ENCODE data around the gene FLT4.

FLT4 gene

DNA sequence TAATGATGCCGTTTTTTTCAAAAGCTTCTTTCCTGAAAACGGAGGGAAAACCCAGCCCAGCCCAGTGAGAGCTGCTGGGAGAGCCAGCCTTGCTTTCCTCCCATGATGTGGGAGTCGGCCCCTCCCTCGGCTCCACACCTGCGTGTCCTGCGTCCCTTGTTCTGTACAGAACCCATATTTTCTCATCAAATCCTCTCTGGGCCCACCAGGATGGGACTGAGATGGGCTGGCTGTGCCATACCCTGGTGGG, 8.9 kb downstream of the FLT4 start:
- H3K27me3 ChIP-seq (ENCODE audit: insufficient read depth, insufficient read length): no peaks in the 10 kb centered on the region
- H3K4me1 ChIP-seq (ENCODE audit: insufficient read depth, insufficient read length): peaks cover 10% of the 10 kb centered on the region
- H3K9me3 ChIP-seq (ENCODE audit: insufficient read depth, low read length): no peaks in the 10 kb centered on the region
- TF ChIP-seq YY1 (IDR thresholded peaks at IDR 0.05; ENCODE audit: insufficient read depth, insufficient read length): no peak
- TF ChIP-seq ZNF274 (IDR thresholded peaks at IDR 0.05; ENCODE audit: low read depth, low read length): no peak
- no peak for TF ChIP-seq SUZ12 (IDR thresholded peaks at IDR 0.05; ENCODE audit: extremely low read depth, insufficient read depth, insufficient read length)
- H3K9ac ChIP-seq (ENCODE audit: insufficient read length, low read depth): no peak overlapping the region
- no peak overlapping the region for H3K4me3 ChIP-seq (ENCODE audit: insufficient read length, low read depth)
- DNase-seq (ENCODE audit: low read depth, low spot score): no peak
- H3K36me3 ChIP-seq (ENCODE audit: insufficient read depth, insufficient read length, low read length): no peaks in the 10 kb centered on the region

GRCh38 chr5:180639741-180640610, 9.4 kb downstream of the FLT4 start:
- DNase-seq (ENCODE audit: low read depth, low spot score): no peak
- Histone ChIP-seq H3K36me3 (ENCODE audit: insufficient read depth, insufficient read length, low read length) (no peaks in the 10 kb centered on the region), H3K4me3 (ENCODE audit: insufficient read length, low read depth) (no peak overlapping the region), H3K9ac (ENCODE audit: insufficient read length, low read depth) (no peak overlapping the region), H3K4me1 (ENCODE audit: insufficient read depth, insufficient read length) (peaks cover 10% of the 10 kb centered on the region), H3K27me3 (ENCODE audit: insufficient read depth, insufficient read length) (no peaks in the 10 kb centered on the region), H3K9me3 (ENCODE audit: insufficient read depth, low read length) (no peaks in the 10 kb centered on the region)
- TF ChIP-seq ZNF274 (IDR thresholded peaks at IDR 0.05; ENCODE audit: low read depth, low read length) (no peak), YY1 (IDR thresholded peaks at IDR 0.05; ENCODE audit: insufficient read depth, insufficient read length) (no peak), SUZ12 (IDR thresholded peaks at IDR 0.05; ENCODE audit: extremely low read depth, insufficient read depth, insufficient read length) (no peak)

DNA sequence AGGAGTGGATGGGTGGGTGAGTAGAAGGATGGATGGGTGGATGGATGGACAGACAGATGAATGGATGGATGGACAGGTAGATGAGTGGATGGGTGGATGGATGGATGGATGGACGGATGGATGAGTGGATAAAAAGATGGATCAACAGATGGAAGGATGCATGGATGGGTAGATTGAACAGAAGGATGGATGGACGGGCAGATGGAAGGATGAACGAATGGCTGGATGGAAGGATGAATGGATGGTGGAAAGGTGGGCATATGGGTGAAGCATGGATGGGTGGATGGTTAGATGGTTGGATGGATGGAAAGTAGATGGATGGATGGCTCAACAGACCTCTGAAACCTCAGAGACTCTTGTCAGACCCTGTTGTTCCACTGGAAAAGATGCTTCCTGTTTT, 10.1 kb downstream of the FLT4 start:
- Histone ChIP-seq H3K4me1 (ENCODE audit: insufficient read depth, insufficient read length) (peaks cover 10% of the 10 kb centered on the region), H3K9ac (ENCODE audit: insufficient read length, low read depth) (no peak overlapping the region), H3K9me3 (ENCODE audit: insufficient read depth, low read length) (no peaks in the 10 kb centered on the region), H3K27me3 (ENCODE audit: insufficient read depth, insufficient read length) (no peaks in the 10 kb centered on the region), H3K4me3 (ENCODE audit: insufficient read length, low read depth) (no peak overlapping the region), H3K36me3 (ENCODE audit: insufficient read depth, insufficient read length, low read length) (no peaks in the 10 kb centered on the region)
- TF ChIP-seq ZNF274 (IDR thresholded peaks at IDR 0.05; ENCODE audit: low read depth, low read length) (no peak), YY1 (IDR thresholded peaks at IDR 0.05; ENCODE audit: insufficient read depth, insufficient read length) (no peak), SUZ12 (IDR thresholded peaks at IDR 0.05; ENCODE audit: extremely low read depth, insufficient read depth, insufficient read length) (no peak)
- DNase-seq (ENCODE audit: low read depth, low spot score): no peak

DNA sequence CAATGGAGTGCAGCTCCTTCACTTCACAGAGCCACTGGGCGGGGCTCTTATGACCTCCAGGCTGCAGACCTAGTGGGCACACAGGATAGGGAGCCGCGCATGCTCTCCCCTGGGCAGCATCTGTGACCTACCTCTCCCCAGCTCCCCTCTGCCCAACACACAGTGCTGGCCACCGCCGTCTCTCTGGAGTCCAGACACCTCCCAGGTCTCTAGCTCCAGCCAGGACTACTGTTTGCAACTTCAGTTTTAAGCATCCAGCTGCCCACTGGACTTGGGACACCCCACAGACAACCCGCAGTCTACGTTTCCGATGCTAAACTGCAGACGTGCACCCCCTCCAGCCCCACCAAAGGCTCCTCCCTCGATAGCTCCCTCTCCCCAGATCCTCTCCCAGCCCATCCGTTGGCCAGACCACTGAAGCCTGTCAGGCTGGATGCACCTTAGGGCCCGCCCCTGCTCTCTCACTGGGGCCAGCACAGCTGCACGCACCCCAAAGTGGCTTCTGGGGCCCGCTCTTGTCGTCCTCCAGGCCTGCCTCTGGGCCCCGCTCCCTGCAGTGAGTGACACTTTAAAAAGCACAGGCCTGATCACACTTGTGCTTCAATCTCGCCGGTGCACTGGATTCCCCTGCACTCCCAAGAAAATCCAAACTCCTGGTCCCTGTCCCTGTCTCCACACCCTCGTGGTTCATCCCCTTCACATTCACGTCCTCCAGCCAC, 11.3 kb downstream of the FLT4 start:
- H3K4me1 ChIP-seq (ENCODE audit: insufficient read depth, insufficient read length): peaks cover 7% of the 10 kb centered on the region
- no peak overlapping the region for H3K9ac ChIP-seq (ENCODE audit: insufficient read length, low read depth)
- H3K27me3 ChIP-seq (ENCODE audit: insufficient read depth, insufficient read length): no peaks in the 10 kb centered on the region

DNA sequence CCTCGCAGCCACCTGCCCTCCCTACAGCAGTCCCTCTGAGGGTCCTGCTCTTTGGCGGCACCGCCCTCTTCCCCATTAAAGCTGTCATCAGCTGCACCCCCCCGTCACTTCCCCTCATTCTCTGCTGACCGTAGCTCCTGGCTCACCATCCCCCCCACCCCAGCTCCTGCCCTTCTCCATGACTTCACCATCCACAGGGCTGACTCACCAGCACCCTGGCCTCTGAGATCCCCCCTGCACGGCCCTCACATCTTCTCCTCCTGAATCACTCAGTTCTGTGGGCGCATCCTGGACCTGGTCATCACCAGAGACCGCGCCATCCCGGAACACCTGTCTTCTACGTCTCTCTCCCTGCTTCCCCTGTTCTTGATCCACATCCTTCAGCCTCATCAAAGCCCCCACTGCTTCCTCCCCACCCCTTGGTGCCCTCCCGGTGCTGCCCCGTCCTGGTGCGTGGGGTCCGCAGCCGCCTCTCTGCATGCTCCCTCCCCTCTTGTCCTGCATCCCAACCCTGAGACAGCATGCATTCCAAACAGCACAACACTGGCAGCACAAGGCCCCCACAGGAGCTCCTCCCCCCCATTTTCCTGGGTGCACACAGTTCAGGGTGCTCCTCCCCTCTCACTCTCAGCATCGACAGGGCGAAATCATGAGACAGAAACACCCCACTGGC, 12.9 kb downstream of the FLT4 start:
- no peaks in the 10 kb centered on the region for H3K27me3 ChIP-seq (ENCODE audit: insufficient read depth, insufficient read length)
- peaks cover 18% of the 10 kb centered on the region for H3K4me1 ChIP-seq (ENCODE audit: insufficient read depth, insufficient read length)
- H3K4me3 ChIP-seq (ENCODE audit: insufficient read length, low read depth): no peak overlapping the region
- no peak for DNase-seq (ENCODE audit: low read depth, low spot score)
- no peak overlapping the region for H3K9ac ChIP-seq (ENCODE audit: insufficient read length, low read depth)
- no peaks in the 10 kb centered on the region for H3K9me3 ChIP-seq (ENCODE audit: insufficient read depth, low read length)
- TF ChIP-seq SUZ12 (IDR thresholded peaks at IDR 0.05; ENCODE audit: extremely low read depth, insufficient read depth, insufficient read length) (no peak), YY1 (IDR thresholded peaks at IDR 0.05; ENCODE audit: insufficient read depth, insufficient read length) (no peak), ZNF274 (IDR thresholded peaks at IDR 0.05; ENCODE audit: low read depth, low read length) (no peak)
- no peaks in the 10 kb centered on the region for H3K36me3 ChIP-seq (ENCODE audit: insufficient read depth, insufficient read length, low read length)

More for the DNA sequence above, 11.3 kb downstream of the FLT4 start:
- Histone ChIP-seq H3K36me3 (ENCODE audit: insufficient read depth, insufficient read length, low read length) (no peaks in the 10 kb centered on the region), H3K9me3 (ENCODE audit: insufficient read depth, low read length) (no peaks in the 10 kb centered on the region), H3K4me3 (ENCODE audit: insufficient read length, low read depth) (no peak overlapping the region)
- DNase-seq (ENCODE audit: low read depth, low spot score): no peak
- no peak for TF ChIP-seq SUZ12 (IDR thresholded peaks at IDR 0.05; ENCODE audit: extremely low read depth, insufficient read depth, insufficient read length)
- no peak for TF ChIP-seq YY1 (IDR thresholded peaks at IDR 0.05; ENCODE audit: insufficient read depth, insufficient read length)
- TF ChIP-seq ZNF274 (IDR thresholded peaks at IDR 0.05; ENCODE audit: low read depth, low read length): no peak

GRCh38 chr5:180636016-180636402, 13.4 kb downstream of the FLT4 start:
- H3K27me3 ChIP-seq (ENCODE audit: insufficient read depth, insufficient read length): no peaks in the 10 kb centered on the region
- no peaks in the 10 kb centered on the region for H3K9me3 ChIP-seq (ENCODE audit: insufficient read depth, low read length)
- no peaks in the 10 kb centered on the region for H3K36me3 ChIP-seq (ENCODE audit: insufficient read depth, insufficient read length, low read length)
- TF ChIP-seq SUZ12 (IDR thresholded peaks at IDR 0.05; ENCODE audit: extremely low read depth, insufficient read depth, insufficient read length): no peak
- TF ChIP-seq YY1 (IDR thresholded peaks at IDR 0.05; ENCODE audit: insufficient read depth, insufficient read length): no peak
- no peak for TF ChIP-seq ZNF274 (IDR thresholded peaks at IDR 0.05; ENCODE audit: low read depth, low read length)
- no peak overlapping the region for H3K9ac ChIP-seq (ENCODE audit: insufficient read length, low read depth)
- H3K4me1 ChIP-seq (ENCODE audit: insufficient read depth, insufficient read length): peaks cover 19% of the 10 kb centered on the region
- DNase-seq (ENCODE audit: low read depth, low spot score): no peak
- no peak overlapping the region for H3K4me3 ChIP-seq (ENCODE audit: insufficient read length, low read depth)

All from NT2/D1 (cell line).